Measurements from ENCODE around the gene ACSBG1. TPM values are rescaled to one million over a fixed set of nuclear protein-coding genes. Genes with fewer than 3 reads are reported as not detected.

ACSBG1 gene
- total and polyA plus RNA-seq, 5 donors, result 0.35 to 1.1 (median 0.47) TPM; not detected in 1

GRCh38 chr15:78208341-78208844 is 26.0 kb downstream of the ACSBG1 start:
- Histone ChIP-seq H3K4me3 (ENCODE audit: low read length) (no peak overlapping the region), H3K27me3 (ENCODE audit: control insufficient read depth, insufficient read depth) (no peaks in the 10 kb centered on the region), H3K4me1 (ENCODE audit: control insufficient read depth, insufficient read depth, low read length) (peaks cover 32% of the 10 kb centered on the region), H3K9me3 (ENCODE audit: control insufficient read depth, low read length) (no peaks in the 10 kb centered on the region), H3K27ac (ENCODE audit: low read length) (no peak overlapping the region)
- DNase-seq (no peak), ATAC-seq (no peak)
- intact Hi-C loops (cut with DNase I), result no loop called here
- WGBS, result 91% methylated on average over 8 of the region's 8 CpGs

- H3K9me3 ChIP-seq (ENCODE audit: control insufficient read depth, low read length), result no peaks in the 10 kb centered on the region
- no peak for DNase-seq
- H3K27ac ChIP-seq (ENCODE audit: low read length), result no peak overlapping the region
- no peak for ATAC-seq
- 93% methylated on average over 8 of the region's 8 CpGs for WGBS
- intact Hi-C loops (cut with DNase I), result no loop called here
- no peaks in the 10 kb centered on the region for H3K27me3 ChIP-seq (ENCODE audit: control insufficient read depth, insufficient read depth)
- H3K4me1 ChIP-seq (ENCODE audit: control insufficient read depth, insufficient read depth, low read length), result peaks cover 32% of the 10 kb centered on the region
- no peak overlapping the region for H3K4me3 ChIP-seq (ENCODE audit: low read length)
Observed at GRCh38 chr15:78207641-78208340, 26.6 kb downstream of the ACSBG1 start.

- Histone ChIP-seq H3K27ac (ENCODE audit: low read length) (peak overlapping the region; percentile 16), H3K9me3 (ENCODE audit: control insufficient read depth, low read length) (no peaks in the 10 kb centered on the region), H3K4me3 (ENCODE audit: low read length) (no peak overlapping the region), H3K4me1 (ENCODE audit: control insufficient read depth, insufficient read depth, low read length) (peaks cover 27% of the 10 kb centered on the region), H3K27me3 (ENCODE audit: control insufficient read depth, insufficient read depth) (no peaks in the 10 kb centered on the region)
- intact Hi-C loops (cut with DNase I), result no loop called here
- WGBS, result 51% methylated on average over 5 of the region's 5 CpGs
- DNase-seq (no peak), ATAC-seq (no peak)
Observed at GRCh38 chr15:78207110-78207458, 27.3 kb downstream of the ACSBG1 start.

- DNase-seq (no peak), ATAC-seq (no peak)
- H3K9me3 ChIP-seq (ENCODE audit: control insufficient read depth, low read length), result no peaks in the 10 kb centered on the region
- H3K4me3 ChIP-seq (ENCODE audit: low read length), result no peak overlapping the region
- no peaks in the 10 kb centered on the region for H3K27me3 ChIP-seq (ENCODE audit: control insufficient read depth, insufficient read depth)
- intact Hi-C loops (cut with DNase I), result no loop called here
- peak overlapping the region; percentile 16 for H3K27ac ChIP-seq (ENCODE audit: low read length)
- H3K4me1 ChIP-seq (ENCODE audit: control insufficient read depth, insufficient read depth, low read length), result peaks cover 24% of the 10 kb centered on the region
- 59% methylated on average over 12 of the region's 12 CpGs for WGBS
Observed at GRCh38 chr15:78206326-78207109, 27.8 kb downstream of the ACSBG1 start.

GRCh38 chr15:78205856-78206255 is 28.5 kb downstream of the ACSBG1 start:
- H3K4me3 ChIP-seq (ENCODE audit: low read length), result no peak overlapping the region
- no peaks in the 10 kb centered on the region for H3K27me3 ChIP-seq (ENCODE audit: control insufficient read depth, insufficient read depth)

GRCh38 chr15:78205337-78205736 is 29.0 kb downstream of the ACSBG1 start:
- Histone ChIP-seq H3K4me1 (ENCODE audit: control insufficient read depth, insufficient read depth, low read length) (peaks cover 24% of the 10 kb centered on the region), H3K27ac (ENCODE audit: low read length) (peak overlapping the region; percentile 6), H3K27me3 (ENCODE audit: control insufficient read depth, insufficient read depth) (no peaks in the 10 kb centered on the region), H3K4me3 (ENCODE audit: low read length) (no peak overlapping the region), H3K9me3 (ENCODE audit: control insufficient read depth, low read length) (no peaks in the 10 kb centered on the region)
- ATAC-seq, result no peak
- no peak for DNase-seq
- 51% methylated on average over 1 of the region's 1 CpG for WGBS
- intact Hi-C loops (cut with DNase I), result no loop called here

More at GRCh38 chr15:78205856-78206255, 28.5 kb downstream of the ACSBG1 start:
- DNase-seq (no peak), ATAC-seq (no peak)
- H3K27ac ChIP-seq (ENCODE audit: low read length), result no peak overlapping the region
- H3K9me3 ChIP-seq (ENCODE audit: control insufficient read depth, low read length), result no peaks in the 10 kb centered on the region
- intact Hi-C loops (cut with DNase I), result no loop called here
- peaks cover 24% of the 10 kb centered on the region for H3K4me1 ChIP-seq (ENCODE audit: control insufficient read depth, insufficient read depth, low read length)
- WGBS, result 95% methylated on average over 10 of the region's 10 CpGs

- ATAC-seq (peak; percentile 65 to 66), DNase-seq (peak; percentile 70 to 78 (median 76))
- Histone ChIP-seq H3K4me3 (ENCODE audit: low read length) (no peak overlapping the region), H3K27ac (ENCODE audit: low read length) (peak overlapping the region; percentile 90), H3K27me3 (ENCODE audit: control insufficient read depth, insufficient read depth) (no peaks in the 10 kb centered on the region), H3K4me1 (ENCODE audit: control insufficient read depth, insufficient read depth, low read length) (peaks cover 24% of the 10 kb centered on the region), H3K9me3 (ENCODE audit: control insufficient read depth, low read length) (no peaks in the 10 kb centered on the region)
- WGBS, result 58% methylated on average over 17 of the region's 17 CpGs
- intact Hi-C loops (cut with DNase I), result no loop called here
Observed at GRCh38 chr15:78204351-78205309, 29.7 kb downstream of the ACSBG1 start.

- H3K27ac ChIP-seq (ENCODE audit: low read length), result peak overlapping the region; percentile 90
- peak; percentile 54 to 85 (median 84) for DNase-seq
- intact Hi-C loops (cut with DNase I), result no loop called here
- no peaks in the 10 kb centered on the region for H3K9me3 ChIP-seq (ENCODE audit: control insufficient read depth, low read length)
- H3K4me3 ChIP-seq (ENCODE audit: low read length), result no peak overlapping the region
- peak; percentile 66 to 77 for ATAC-seq
- 62% methylated on average over 14 of the region's 14 CpGs for WGBS
- H3K4me1 ChIP-seq (ENCODE audit: control insufficient read depth, insufficient read depth, low read length), result peaks cover 24% of the 10 kb centered on the region
- H3K27me3 ChIP-seq (ENCODE audit: control insufficient read depth, insufficient read depth), result no peaks in the 10 kb centered on the region
Observed at GRCh38 chr15:78203346-78204225, 30.8 kb downstream of the ACSBG1 start.

- ATAC-seq (no peak), DNase-seq (no peak)
- Histone ChIP-seq H3K4me3 (ENCODE audit: low read length) (no peak overlapping the region), H3K27ac (ENCODE audit: low read length) (no peak overlapping the region), H3K9me3 (ENCODE audit: control insufficient read depth, low read length) (no peaks in the 10 kb centered on the region), H3K27me3 (ENCODE audit: control insufficient read depth, insufficient read depth) (no peaks in the 10 kb centered on the region), H3K4me1 (ENCODE audit: control insufficient read depth, insufficient read depth, low read length) (peaks cover 18% of the 10 kb centered on the region)
- intact Hi-C loops (cut with DNase I), result no loop called here
- 84% methylated on average over 10 of the region's 10 CpGs for WGBS
Observed at GRCh38 chr15:78201281-78202190, 32.8 kb downstream of the ACSBG1 start.

Data from right cardiac atrium (tissue), 5 donors.